Hippocampal formation (tissue), 2 donors: ENCODE data around the gene SERPINF2.
"Not testable (repeated sequence)": the region's sequence is repeated elsewhere in the genome, so short reads cannot be mapped to it uniquely, and the experiment has no call there.

ENCODE experiments used
- DNase-seq, 2 donors: peaks; one replicate each; lab custom pipeline; 2025; lab: John Stamatoyannopoulos, UW

SERPINF2 gene

GRCh38 chr17:1762901-1763898, 20.5 kb downstream of the SERPINF2 start:
- no peak for DNase-seq

GRCh38 chr17:1764284-1764683, 21.6 kb downstream of the SERPINF2 start:
- no peak for DNase-seq

- DNase-seq, result not testable (repeated sequence)
Observed at GRCh38 chr17:1764705-1765104, 22.0 kb downstream of the SERPINF2 start.

GRCh38 chr17:1765576-1765975, 22.9 kb downstream of the SERPINF2 start:
- no peak for DNase-seq

GRCh38 chr17:1766382-1767135, 23.9 kb downstream of the SERPINF2 start:
- no peak for DNase-seq

- DNase-seq, result no peak
Observed at GRCh38 chr17:1767358-1767757, 24.7 kb downstream of the SERPINF2 start.

GRCh38 chr17:1769822-1770477, 27.3 kb downstream of the SERPINF2 start:
- no peak for DNase-seq

GRCh38 chr17:1773000-1773695, 30.5 kb downstream of the SERPINF2 start:
- not testable (repeated sequence) for DNase-seq

- no peak for DNase-seq
Observed at GRCh38 chr17:1773696-1774181, 31.1 kb downstream of the SERPINF2 start.

- DNase-seq, result no peak
Observed at GRCh38 chr17:1774390-1775176, 31.9 kb downstream of the SERPINF2 start.

GRCh38 chr17:1776328-1776727, 33.7 kb downstream of the SERPINF2 start:
- DNase-seq, result no peak

- no peak for DNase-seq
Observed at GRCh38 chr17:1776857-1777256, 34.2 kb downstream of the SERPINF2 start.

GRCh38 chr17:1779571-1780131, 37.0 kb downstream of the SERPINF2 start:
- DNase-seq, result no peak

- DNase-seq, result no peak
Observed at GRCh38 chr17:1782171-1782567, 39.5 kb downstream of the SERPINF2 start.

- DNase-seq, result no peak
Observed at GRCh38 chr17:1783271-1783670, 40.6 kb downstream of the SERPINF2 start.

GRCh38 chr17:1783834-1784611, 41.4 kb downstream of the SERPINF2 start:
- peak in 1 of 2 donors; percentile 37 for DNase-seq

GRCh38 chr17:1785930-1786329, 43.3 kb downstream of the SERPINF2 start:
- no peak for DNase-seq

GRCh38 chr17:1786708-1787107, 44.0 kb downstream of the SERPINF2 start:
- no peak for DNase-seq

- DNase-seq, result no peak
Observed at GRCh38 chr17:1787301-1787902, 44.7 kb downstream of the SERPINF2 start.
